ENCODE measurements around the gene MYO3B.

MYO3B gene

DNA sequence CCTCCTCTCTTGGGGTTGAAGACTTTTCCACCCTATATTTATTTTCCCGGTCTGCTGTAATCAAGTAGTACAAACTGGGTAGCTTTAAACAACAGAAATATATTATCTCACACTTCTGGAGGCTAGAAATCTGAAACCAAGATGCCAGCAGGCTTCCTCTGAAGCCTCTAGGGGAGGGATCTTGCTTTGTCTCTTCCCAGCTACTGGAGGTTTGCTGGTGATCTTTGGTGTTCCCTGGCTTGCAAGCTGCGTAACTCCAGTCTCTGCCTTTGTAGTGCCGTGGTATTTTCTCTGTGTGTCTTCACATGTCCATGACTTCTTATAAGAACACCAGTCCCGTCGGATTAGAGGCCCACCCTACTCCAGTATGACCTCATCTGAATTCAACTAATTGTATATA is 44.4 kb downstream of the MYO3B start:
- DNase-seq (ENCODE audit: low read depth): no peak
- TF ChIP-seq, protein P1, sequence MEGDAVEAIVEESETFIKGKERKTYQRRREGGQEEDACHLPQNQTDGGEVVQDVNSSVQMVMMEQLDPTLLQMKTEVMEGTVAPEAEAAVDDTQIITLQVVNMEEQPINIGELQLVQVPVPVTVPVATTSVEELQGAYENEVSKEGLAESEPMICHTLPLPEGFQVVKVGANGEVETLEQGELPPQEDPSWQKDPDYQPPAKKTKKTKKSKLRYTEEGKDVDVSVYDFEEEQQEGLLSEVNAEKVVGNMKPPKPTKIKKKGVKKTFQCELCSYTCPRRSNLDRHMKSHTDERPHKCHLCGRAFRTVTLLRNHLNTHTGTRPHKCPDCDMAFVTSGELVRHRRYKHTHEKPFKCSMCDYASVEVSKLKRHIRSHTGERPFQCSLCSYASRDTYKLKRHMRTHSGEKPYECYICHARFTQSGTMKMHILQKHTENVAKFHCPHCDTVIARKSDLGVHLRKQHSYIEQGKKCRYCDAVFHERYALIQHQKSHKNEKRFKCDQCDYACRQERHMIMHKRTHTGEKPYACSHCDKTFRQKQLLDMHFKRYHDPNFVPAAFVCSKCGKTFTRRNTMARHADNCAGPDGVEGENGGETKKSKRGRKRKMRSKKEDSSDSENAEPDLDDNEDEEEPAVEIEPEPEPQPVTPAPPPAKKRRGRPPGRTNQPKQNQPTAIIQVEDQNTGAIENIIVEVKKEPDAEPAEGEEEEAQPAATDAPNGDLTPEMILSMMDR (IDR thresholded peaks at IDR 0.05; ENCODE audit: low read length, missing control alignments): no peak
- H3K4me3 ChIP-seq (replicated peaks; ENCODE audit: low read depth, low read length): no peak overlapping the region

DNA sequence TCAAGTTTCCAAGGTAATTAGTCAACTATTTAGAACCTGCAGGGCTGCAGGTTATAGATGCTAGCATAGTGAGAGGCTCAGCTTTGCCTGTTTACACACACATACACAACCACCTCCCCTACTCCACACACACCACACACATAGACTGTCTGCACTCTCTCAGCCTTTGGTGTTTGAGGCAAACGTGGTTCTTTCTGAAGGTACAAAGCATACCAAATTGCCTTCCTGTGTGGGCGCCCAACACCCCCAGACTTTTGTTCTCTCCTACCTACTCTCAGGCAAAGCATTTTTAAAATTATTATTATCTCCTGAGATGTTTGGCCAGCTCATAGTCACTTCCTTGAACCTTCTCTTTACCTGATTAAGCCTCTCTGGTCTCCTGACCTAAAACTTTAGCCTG is 44.9 kb downstream of the MYO3B start:
- TF ChIP-seq, protein P1 (IDR thresholded peaks at IDR 0.05; ENCODE audit: low read length, missing control alignments): no peak
- H3K4me3 ChIP-seq (replicated peaks; ENCODE audit: low read depth, low read length): no peak overlapping the region
- no peak for DNase-seq (ENCODE audit: low read depth)

DNA sequence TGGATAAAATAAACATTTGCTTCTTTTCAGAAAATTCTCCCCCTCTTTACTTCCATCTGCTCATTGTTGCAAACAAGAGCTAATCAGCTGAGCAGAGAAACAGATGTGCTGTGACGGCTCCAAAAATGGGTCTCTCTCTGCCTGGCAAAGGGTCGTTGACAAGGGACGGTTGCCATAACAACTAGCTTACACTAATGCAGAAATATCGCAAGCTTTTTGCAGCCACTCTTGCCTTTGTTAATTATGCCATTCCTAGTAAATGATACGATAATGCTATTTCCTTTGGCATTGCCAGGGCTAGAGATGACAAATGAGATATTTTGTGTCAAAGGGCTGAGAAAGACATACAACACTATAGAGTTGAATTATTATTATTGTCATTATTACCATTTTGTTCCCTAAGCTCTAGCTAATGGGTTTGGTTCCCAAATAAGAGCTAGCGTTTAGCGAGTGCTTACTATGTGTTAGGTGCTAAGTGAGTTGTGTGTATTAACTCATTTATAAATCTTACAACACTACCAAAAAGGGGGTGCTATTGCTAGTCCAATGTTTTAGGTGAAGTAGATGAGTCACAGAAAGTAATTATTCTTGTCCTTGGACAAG is 46.8 kb downstream of the MYO3B start:
- no peak overlapping the region for H3K4me3 ChIP-seq (replicated peaks; ENCODE audit: low read depth, low read length)
- no peak for DNase-seq (ENCODE audit: low read depth)
- TF ChIP-seq, protein P1 (IDR thresholded peaks at IDR 0.05; ENCODE audit: low read length, missing control alignments): no peak

DNA sequence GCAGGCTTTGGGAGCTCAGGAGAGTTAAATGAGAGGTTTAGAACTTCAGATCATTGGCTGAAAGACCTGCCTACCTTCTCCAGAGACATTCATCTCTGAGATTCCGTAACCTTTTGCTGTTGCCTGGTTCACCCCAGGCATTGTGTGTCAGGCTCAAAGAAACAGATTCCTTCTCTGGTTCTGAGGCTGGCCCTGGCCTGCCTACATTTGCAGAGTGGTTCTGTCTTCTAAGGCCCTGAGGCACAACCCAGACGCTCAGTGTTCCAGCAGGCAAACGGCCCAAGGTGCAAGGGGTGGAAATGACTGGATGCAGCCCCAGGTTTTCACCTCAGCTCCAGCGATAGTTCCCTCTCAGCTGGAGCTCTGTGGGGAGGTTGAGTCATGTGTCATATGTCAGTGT is 48.3 kb downstream of the MYO3B start:
- no peak for DNase-seq (ENCODE audit: low read depth)
- H3K4me3 ChIP-seq (replicated peaks; ENCODE audit: low read depth, low read length): no peak overlapping the region
- TF ChIP-seq, protein P1 (IDR thresholded peaks at IDR 0.05; ENCODE audit: low read length, missing control alignments): no peak

DNA sequence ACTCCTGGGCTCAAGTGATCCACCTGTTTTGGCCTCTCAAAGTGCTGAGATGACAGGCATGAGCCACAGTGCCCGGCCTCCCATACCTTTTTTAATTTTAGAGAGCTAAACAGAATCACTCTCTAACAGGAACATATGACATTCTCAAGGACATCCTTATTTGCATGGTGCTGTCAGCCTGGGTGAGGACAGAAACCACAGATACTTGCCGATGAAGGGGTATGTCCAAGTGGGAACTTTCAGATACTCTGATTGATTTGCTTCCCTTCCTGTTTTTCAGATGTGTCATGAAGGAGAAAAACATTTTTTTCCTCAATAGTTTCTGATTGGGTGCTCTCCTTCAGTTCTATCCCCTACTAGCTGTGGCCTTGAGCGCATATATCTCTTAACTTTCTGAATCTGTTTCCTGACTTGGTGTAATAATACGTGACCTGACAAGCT is 49.6 kb downstream of the MYO3B start:
- DNase-seq (ENCODE audit: low read depth): no peak
- TF ChIP-seq, protein P1 (IDR thresholded peaks at IDR 0.05; ENCODE audit: low read length, missing control alignments): no peak
- no peak overlapping the region for H3K4me3 ChIP-seq (replicated peaks; ENCODE audit: low read depth, low read length)

DNA sequence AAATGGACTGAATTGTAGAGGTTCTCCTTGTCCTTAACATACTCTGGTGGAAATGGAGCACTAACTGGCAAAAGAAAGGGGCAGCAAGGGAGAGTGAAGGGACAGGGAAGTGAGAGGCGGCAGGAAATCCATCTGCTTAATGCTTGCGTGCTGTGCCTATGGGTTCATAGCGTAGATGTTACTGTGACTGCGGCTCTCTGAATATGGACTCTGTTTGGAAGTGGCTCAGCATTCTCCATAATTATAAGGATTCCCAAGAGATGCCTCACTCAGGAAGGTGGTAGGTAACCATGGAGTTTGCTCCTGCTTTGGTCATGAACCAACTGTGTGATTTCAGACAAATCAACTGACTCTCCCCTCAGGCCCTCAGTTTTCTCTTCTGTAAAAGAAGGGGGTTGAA is 50.0 kb downstream of the MYO3B start:
- DNase-seq (ENCODE audit: low read depth): no peak
- no peak overlapping the region for H3K4me3 ChIP-seq (replicated peaks; ENCODE audit: low read depth, low read length)
- TF ChIP-seq, protein P1 (IDR thresholded peaks at IDR 0.05; ENCODE audit: low read length, missing control alignments): no peak

DNA sequence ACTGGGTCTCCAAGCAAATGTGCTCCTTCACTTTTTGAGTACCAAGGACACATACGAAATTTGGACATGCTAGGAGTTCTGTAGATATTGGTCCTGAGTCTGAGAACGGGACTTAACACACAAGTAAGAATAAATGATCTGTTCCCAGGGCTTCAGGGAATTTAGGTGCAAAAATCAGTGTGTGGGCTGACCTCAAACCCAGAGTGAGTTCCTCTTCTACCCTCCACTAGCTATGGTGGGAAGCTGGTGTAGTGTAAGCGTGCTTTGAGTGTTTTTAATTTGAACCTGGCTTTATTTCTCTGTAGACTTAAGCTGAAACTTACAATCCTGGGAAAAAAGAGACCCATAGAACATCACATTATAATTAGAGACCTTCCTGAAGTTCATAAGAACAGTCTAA is 50.5 kb downstream of the MYO3B start:
- TF ChIP-seq, protein P1 (IDR thresholded peaks at IDR 0.05; ENCODE audit: low read length, missing control alignments): no peak
- no peak for DNase-seq (ENCODE audit: low read depth)
- H3K4me3 ChIP-seq (replicated peaks; ENCODE audit: low read depth, low read length): no peak overlapping the region
